BJ (cell line): ENCODE data around the gene TRAPPC5. TPM values are rescaled to one million over a fixed set of nuclear protein-coding genes. Genes with fewer than 3 reads are reported as not detected.

ENCODE experiments used
- CTCF ChIA-PET: fragments of 350-600 bp; formaldehyde crosslinking; extraction: SDS; loops from one replicate; lab custom pipeline; 2021; ENCODE audit warnings: antibody characterized with exemption, inconsistent platforms; lab: Yijun Ruan, JAX
- POLR2A ChIA-PET: fragments of 300-600 bp; sonication (Branson Sonifier 250); formaldehyde crosslinking; extraction: SDS; loops from one replicate; lab custom pipeline; 2021; ENCODE audit warnings: antibody characterized with exemption; lab: Charles Lee
- DNase-seq: peaks from one replicate; pipeline ENCODE4 v3.0.0-alpha.2; 2011; ENCODE audit warnings: low read depth
- H3K27me3 ChIP-seq: 2 replicates; pipeline ENCODE4 v1.6.0; 2011; ENCODE audit warnings: low read length; ENCODE audit not compliant: control insufficient read depth, insufficient read depth
- H3K36me3 ChIP-seq: 2 replicates; pipeline ENCODE4 v1.5.1; 2011; ENCODE audit warnings: low read length; ENCODE audit not compliant: control insufficient read depth, insufficient read depth
- H3K4me3 ChIP-seq: 2 replicates; pipeline ENCODE4 v1.5.1; 2011; ENCODE audit warnings: low read depth, mild to moderate bottlenecking, control low read depth, low read length
- CTCF ChIP-seq: IDR thresholded peaks from 2 replicates; pipeline ENCODE4 v1.5.1; 2011; ENCODE audit warnings: low read depth, mild to moderate bottlenecking, control low read depth, inconsistent platforms, low read length, moderate library complexity; ENCODE audit not compliant: insufficient read depth
- polyA plus RNA-seq: library from polyadenylated mRNA; depleted of rRNA; stranded (reverse); fragments of >200 nt; gene quantifications from 2 replicates; pipeline ENCODE4 v1.2.3, GENCODE V29; 2011

TRAPPC5 gene
- polyA plus RNA-seq, 1 experiment: 85.1 TPM

- ChIA-PET CTCF (interaction anchor here (0.6 to 2.3 kb wide), 4 partner anchors 10 to 137 kb away, joined by 3 to 12 read pairs (median 6); partner anchors contain the start of gene TRAPPC5), POLR2A (no interaction called here)
- H3K36me3 ChIP-seq: no peaks in the 10 kb centered on the region
- DNase-seq: no peak
- no peak for TF ChIP-seq CTCF
- H3K27me3 ChIP-seq: no peaks in the 10 kb centered on the region; the same call in 1 of the 2 replicates
- no peak overlapping the region for H3K4me3 ChIP-seq
Observed at GRCh38 chr19:7661744-7662538, 18.7 kb upstream of the TRAPPC5 start.

- no peak for DNase-seq
- POLR2A ChIA-PET: no interaction called here
- no peaks in the 10 kb centered on the region; the same call in 1 of the 2 replicates for H3K27me3 ChIP-seq
- H3K4me3 ChIP-seq: no peak overlapping the region
- TF ChIP-seq CTCF: no peak
- H3K36me3 ChIP-seq: no peaks in the 10 kb centered on the region
- CTCF ChIA-PET: interaction anchor here (2.5 kb wide), 1 partner anchor 9 kb away, joined by 7 read pairs; no protein-coding TSS in a partner anchor
Observed at GRCh38 chr19:7662657-7663056, 18.0 kb upstream of the TRAPPC5 start.

GRCh38 chr19:7663706-7664105, 16.9 kb upstream of the TRAPPC5 start:
- no peak for TF ChIP-seq CTCF
- H3K36me3 ChIP-seq: no peaks in the 10 kb centered on the region
- ChIA-PET POLR2A (no interaction called here), CTCF (interaction anchor here (0.9 to 2.5 kb wide), 3 partner anchors 10 to 17 kb away, joined by 5 to 8 read pairs (median 7); partner anchors contain the start of gene TRAPPC5)
- no peaks in the 10 kb centered on the region; the same call in 1 of the 2 replicates for H3K27me3 ChIP-seq
- DNase-seq: no peak
- H3K4me3 ChIP-seq: no peak overlapping the region

GRCh38 chr19:7665076-7665475, 15.6 kb upstream of the TRAPPC5 start:
- no peak for TF ChIP-seq CTCF
- no peak for DNase-seq
- no peak overlapping the region for H3K4me3 ChIP-seq
- H3K36me3 ChIP-seq: no peaks in the 10 kb centered on the region
- ChIA-PET CTCF (interaction anchor here (0.7 to 2.5 kb wide), 5 partner anchors 9 to 16 kb away, joined by 3 to 8 read pairs (median 4); partner anchors contain the start of gene TRAPPC5), POLR2A (no interaction called here)
- H3K27me3 ChIP-seq: peaks cover 2% of the 10 kb centered on the region; the same call in 1 of the 2 replicates

- TF ChIP-seq CTCF: no peak
- CTCF ChIA-PET: interaction anchor here (2.2 to 5.6 kb wide), 2 partner anchors 12 to 16 kb away, joined by 9 to 33 read pairs; partner anchors contain the start of gene TRAPPC5
- POLR2A ChIA-PET: no interaction called here
- DNase-seq: no peak
- Histone ChIP-seq H3K4me3 (no peak within 1 kb of the TSS), H3K27me3 (peaks cover 12% of the 10 kb centered on the region), H3K36me3 (no peaks in the 10 kb centered on the region)
Observed at GRCh38 chr19:7668842-7669241, 11.8 kb upstream of the TRAPPC5 start, which contains the start of gene RETN. RETN (plus strand) TSS chr19:7669049; CDS start chr19:7669327, 278 bp downstream.
